SHP77 treated with DMSO at 0.1 percent for 48 hours (cell line): ENCODE results near the gene GALR1.
"Not testable (repeated sequence)": the region's sequence is repeated elsewhere in the genome, so short reads cannot be mapped to it uniquely, and the experiment has no call there.

Source experiments
- DNase-seq: peaks from one replicate; lab custom pipeline; 2025; lab: John Stamatoyannopoulos, UW

The GALR1 gene

DNA sequence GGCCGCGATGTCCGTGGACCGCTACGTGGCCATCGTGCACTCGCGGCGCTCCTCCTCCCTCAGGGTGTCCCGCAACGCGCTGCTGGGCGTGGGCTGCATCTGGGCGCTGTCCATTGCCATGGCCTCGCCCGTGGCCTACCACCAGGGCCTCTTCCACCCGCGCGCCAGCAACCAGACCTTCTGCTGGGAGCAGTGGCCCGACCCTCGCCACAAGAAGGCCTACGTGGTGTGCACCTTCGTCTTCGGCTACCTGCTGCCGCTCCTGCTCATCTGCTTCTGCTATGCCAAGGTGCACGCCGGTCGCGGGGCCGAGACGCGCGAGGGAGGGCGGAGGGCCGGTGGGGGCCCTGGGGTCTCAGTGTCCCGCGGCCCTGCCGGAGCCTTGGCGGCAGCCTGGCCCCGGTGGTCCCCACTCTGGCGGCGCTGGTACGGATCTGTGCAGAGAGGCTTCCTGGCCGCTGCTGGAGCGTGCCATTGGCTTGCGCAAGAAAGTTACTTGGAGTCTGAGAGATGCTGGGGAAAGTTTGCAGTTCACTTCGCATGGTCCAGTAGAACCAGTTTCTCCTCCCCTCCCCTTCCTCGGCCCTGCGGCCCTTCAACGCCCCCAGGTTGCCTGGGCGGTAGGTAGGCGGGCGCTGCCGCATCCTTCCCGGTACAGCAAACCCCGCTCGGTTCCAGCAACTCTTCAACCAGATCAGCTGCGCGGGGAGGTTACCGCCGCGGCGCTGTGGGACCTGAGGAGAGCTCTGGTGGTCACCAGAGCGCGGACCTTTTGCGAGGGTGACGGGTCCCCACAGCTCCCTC, 1.5 kb downstream of the GALR1 start:
- DNase-seq = no peak

- DNase-seq = no peak
These were observed 2.0 kb downstream of the GALR1 start for GRCh38 chr18:77251730-77252050.

- DNase-seq = peak; percentile 12
These were observed 5.2 kb downstream of the GALR1 start for GRCh38 chr18:77254711-77255405.

- DNase-seq = no peak
These were observed 5.9 kb downstream of the GALR1 start for GRCh38 chr18:77255426-77256105.

DNA sequence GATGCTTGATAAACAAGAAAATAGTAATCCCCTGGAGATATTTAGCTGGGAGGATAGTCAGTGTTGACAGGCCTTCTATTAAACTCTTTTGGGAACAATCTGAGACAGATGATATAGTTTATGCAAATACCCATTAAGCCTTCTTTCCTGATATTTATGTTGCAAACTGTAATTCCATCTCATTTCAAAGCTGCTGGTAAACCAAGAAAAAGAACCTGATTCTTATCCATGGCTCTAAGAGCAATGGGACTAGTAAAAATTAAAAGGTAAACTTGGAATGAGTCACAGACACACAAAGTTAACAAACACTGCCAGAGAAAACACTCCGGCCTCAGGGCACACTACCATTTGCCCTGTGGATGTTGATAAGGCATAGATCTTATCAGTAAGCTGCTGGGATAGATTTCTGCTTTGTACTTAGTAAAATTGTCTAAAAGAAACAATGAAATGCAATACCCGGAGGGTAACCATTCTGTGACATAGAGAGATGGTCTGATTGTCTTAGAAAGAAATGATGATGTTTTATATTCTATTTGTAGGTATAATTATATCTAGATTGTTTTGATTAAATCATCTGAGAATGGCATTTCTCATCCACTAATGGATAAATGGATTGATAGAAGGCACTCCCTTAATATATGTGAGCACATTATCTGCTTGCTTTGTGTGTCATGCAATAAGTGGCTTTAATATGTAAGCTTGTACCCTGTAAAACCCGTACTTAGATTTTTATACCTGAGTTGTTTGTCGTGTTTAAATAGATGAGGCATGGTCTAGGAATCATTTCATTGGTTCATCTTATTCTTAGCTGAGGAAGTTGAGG, 13.2 kb downstream of the GALR1 start:
- no peak for DNase-seq

- no peak for DNase-seq
These were observed 13.8 kb downstream of the GALR1 start for GRCh38 chr18:77263466-77263763.

GRCh38 chr18:77267969-77268368, 18.3 kb downstream of the GALR1 start:
- DNase-seq = no peak

GRCh38 chr18:77268456-77268855, 18.8 kb downstream of the GALR1 start:
- no peak for DNase-seq

DNA sequence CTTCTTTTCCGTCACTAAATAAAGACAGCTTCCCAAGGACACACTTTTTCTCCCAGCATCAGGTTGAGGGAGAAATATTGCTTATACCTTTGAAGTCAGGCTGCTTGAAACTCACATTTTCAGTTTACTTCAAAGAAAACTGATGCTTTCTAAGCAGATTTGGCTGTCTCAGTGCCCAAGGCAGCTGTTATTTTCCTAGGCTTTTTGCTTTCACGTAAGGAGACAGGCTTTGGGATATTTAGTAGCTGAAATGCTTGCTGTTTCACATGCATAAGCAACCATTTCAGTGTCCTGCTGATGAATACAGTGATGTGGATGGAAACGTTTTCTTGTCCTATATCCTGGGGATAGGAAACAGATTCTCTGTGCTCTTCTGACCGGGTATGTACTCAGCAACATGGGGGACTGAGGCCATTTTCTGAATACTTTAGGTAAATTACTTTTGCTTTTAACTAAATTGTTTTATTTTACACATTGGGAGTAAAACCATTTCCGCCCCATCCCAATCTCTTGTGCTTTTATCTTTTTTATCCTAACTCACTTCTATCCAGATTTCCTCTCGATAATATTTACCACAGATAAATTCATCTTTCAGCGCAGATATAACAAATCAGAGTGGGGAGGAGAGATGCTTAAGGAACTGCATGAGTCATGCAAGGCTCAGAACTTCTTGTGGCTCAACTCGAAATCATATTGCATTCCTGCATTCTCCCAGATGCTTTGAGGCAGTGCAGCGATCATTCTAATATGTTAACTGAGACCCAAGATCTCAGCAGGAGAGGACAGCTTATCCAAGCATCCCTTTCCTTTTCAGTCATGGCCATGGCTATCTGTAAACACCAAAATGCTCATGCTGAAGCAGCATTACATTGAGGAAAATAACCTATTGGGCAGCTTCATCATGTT, 22.2 kb downstream of the GALR1 start:
- DNase-seq = no peak

DNA sequence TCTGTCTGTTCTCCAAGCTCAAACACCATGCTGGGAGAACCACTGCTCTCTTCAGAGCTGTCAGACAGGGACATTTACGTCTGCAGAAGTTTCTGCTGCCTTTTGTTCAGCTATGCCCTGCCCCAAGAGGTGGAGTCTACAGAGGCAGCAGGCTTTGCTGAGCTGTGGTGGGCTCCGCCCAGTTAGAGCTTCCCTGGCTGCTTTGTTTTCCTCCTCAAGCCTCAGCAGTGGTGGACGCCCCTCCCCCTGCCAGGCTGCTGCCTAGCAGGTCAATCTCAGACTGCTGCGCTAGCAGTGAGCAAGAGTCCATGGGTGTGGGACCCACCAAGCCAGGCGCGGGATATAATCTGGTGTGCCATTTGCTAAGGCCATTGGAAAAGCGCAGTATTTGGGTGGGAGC, 41.2 kb downstream of the GALR1 start:
- not testable (repeated sequence) for DNase-seq

GRCh38 chr18:77298172-77298571, 48.5 kb downstream of the GALR1 start:
- DNase-seq = no peak

- DNase-seq = no peak
These were observed 50.1 kb downstream of the GALR1 start for GRCh38 chr18:77299706-77300105.

GRCh38 chr18:77300579-77300978, 50.9 kb downstream of the GALR1 start:
- no peak for DNase-seq

DNA sequence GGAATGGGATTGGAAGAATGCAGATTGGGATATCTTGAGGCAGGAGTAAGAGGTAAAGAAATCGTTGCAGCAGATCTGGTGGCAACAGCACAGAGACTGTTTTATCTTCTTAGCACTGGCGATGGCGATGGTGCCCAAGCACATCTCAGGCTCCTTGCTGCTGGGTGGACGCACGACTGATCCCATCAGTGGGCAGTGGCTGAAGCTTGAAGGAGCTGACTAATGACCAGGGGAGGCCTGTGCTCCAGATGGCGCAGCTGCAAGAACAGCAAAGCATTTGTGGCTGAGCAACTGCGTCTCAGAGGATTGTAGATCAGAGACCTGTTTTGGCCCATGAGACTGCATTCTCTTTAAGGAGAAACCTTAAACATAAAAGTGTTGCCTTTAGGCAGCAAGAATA, 54.6 kb downstream of the GALR1 start:
- DNase-seq = no peak

- no peak for DNase-seq
These were observed 56.0 kb downstream of the GALR1 start for GRCh38 chr18:77305676-77306075.

DNA sequence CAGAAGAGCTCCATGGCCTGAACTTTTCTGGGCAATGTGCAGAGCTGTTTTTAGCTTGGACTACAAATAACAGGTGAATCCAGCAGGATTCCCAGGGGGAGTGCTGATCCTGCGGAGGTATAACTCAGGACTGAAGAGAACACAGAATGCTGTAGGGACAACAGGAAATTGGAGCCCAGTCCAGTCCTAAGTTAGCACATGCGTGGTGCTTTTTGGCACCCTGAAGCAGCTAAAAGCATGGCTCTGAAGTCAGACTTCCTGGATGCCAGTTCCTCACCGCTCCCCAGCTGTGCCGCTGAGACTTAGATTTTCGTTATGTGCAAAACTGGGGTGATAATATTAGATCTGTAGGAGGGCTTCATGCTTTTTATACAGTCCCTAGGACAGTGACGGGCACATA, 58.6 kb downstream of the GALR1 start:
- no peak for DNase-seq

DNA sequence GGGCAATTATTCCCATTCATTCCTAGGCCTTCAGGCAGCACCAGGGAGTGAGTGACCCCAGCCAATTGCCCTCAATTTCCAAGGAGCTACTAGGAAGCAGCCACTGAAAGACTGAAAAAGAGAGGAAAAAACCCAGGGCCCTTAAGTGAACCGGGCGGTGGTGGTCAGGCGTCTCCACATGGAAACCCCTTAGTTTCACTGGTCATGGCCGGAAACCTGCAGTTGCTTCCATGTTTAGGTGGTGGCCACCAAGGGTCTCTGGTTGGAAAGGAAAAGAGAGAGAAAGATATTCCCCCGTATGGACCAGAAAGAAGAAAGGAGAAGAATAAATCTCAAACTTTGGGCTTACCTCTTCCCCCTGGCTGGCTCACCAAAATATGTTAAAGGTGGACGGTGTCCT, 64.9 kb downstream of the GALR1 start:
- no peak for DNase-seq

DNA sequence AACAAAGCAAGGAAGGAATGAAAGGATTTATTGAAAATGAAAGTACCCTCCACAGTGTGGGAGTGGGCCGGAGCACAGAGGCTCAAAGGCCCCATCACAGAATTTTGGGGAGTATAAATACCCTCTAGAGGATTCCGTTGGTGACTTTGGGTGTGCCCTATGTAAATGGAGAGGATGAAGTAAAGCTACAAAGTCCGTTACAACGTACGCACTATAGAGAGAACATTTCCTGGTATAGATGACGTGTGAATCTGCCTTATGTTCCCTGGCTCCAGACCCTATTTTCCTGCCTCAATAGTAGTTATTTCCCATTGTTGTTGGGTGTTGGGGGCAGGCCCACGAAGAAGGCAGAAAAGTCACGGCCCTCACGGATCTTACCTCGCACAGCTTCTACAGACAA, 65.3 kb downstream of the GALR1 start:
- DNase-seq = no peak

GRCh38 chr18:77316008-77316407, 66.4 kb downstream of the GALR1 start:
- DNase-seq = no peak

- no peak for DNase-seq
These were observed 67.0 kb downstream of the GALR1 start for GRCh38 chr18:77316641-77317040.

DNA sequence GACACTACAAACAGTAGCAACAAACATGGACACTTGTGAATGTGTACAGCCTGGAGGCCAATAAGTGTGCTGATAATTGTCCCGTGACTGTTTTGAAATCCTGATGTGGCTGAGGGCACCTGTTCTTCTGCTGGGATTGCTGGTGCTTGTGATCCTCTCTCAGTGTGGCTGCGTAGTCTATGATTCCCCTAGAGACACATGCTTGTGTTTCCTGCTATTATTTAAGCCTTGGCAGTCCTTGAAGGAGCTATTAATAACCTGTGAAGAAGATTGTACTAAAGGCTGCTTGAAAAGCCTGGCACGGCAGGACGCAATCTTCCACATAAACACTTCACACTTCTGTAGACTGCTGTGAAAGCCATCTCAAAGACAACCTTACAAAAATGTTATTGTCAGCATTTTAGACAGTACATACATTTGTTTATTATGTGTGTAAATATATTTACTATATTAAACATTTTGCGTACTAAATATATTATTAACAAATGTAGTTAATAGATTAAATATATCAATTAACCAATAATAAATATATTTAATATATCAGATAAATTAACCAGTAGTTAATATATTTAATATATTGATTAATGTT, 71.4 kb downstream of the GALR1 start:
- DNase-seq = peak; percentile 16
